Esophagus mucosa (tissue), 1 donor: ENCODE data around the gene LGR5. TPM values are rescaled to one million over a fixed set of nuclear protein-coding genes. Genes with fewer than 3 reads are reported as not detected.

Experiments used
- ATAC-seq: fragments of 200-7000 bp; cut with Tn5 transposase; one replicate; pipeline ENCODE4 v1.9.1; 2020
- total RNA-seq: library from RNA; stranded (reverse); gene quantifications from one replicate; pipeline ENCODE4 v1.2.4, GENCODE V29; 2023
- donor health status: DM: yes; HTN: yes; CAD: no.

Gene LGR5
- not detected for total RNA-seq

- peak; percentile 35 for ATAC-seq
These were observed at the start of gene LGR5 for GRCh38 chr12:71439613-71440344. LGR5 (plus strand) TSS chr12:71439798; CDS start chr12:71440081, 283 bp downstream.

- ATAC-seq = peak; percentile 83
These were observed 47.0 kb upstream of the LGR5 start for GRCh38 chr12:71392521-71393145.

- no peak for ATAC-seq
These were observed 46.0 kb upstream of the LGR5 start for GRCh38 chr12:71393625-71394024.

- no peak for ATAC-seq
These were observed 42.1 kb upstream of the LGR5 start for GRCh38 chr12:71397433-71397954.

GRCh38 chr12:71399197-71399596, 40.4 kb upstream of the LGR5 start:
- no peak for ATAC-seq

GRCh38 chr12:71400481-71400880, 39.1 kb upstream of the LGR5 start:
- no peak for ATAC-seq

GRCh38 chr12:71405884-71406283, 33.7 kb upstream of the LGR5 start:
- ATAC-seq = no peak

GRCh38 chr12:71407732-71408131, 31.9 kb upstream of the LGR5 start:
- no peak for ATAC-seq

- ATAC-seq = no peak
These were observed 28.8 kb upstream of the LGR5 start for GRCh38 chr12:71410844-71411243.

GRCh38 chr12:71411635-71412034, 28.0 kb upstream of the LGR5 start:
- no peak for ATAC-seq

GRCh38 chr12:71415336-71416231, 24.0 kb upstream of the LGR5 start:
- peak; percentile 47 for ATAC-seq

- ATAC-seq = no peak
These were observed 22.4 kb upstream of the LGR5 start for GRCh38 chr12:71417181-71417580.

GRCh38 chr12:71420775-71421406, 18.7 kb upstream of the LGR5 start:
- no peak for ATAC-seq

- no peak for ATAC-seq
These were observed 13.9 kb upstream of the LGR5 start for GRCh38 chr12:71425568-71426299.

GRCh38 chr12:71426300-71427047, 13.1 kb upstream of the LGR5 start:
- no peak for ATAC-seq

GRCh38 chr12:71430756-71431155, 8.8 kb upstream of the LGR5 start:
- ATAC-seq = no peak

- ATAC-seq = no peak
These were observed 7.6 kb upstream of the LGR5 start for GRCh38 chr12:71431991-71432390.

- no peak for ATAC-seq
These were observed 6.7 kb upstream of the LGR5 start for GRCh38 chr12:71432936-71433335.

GRCh38 chr12:71436696-71437095, 2.9 kb upstream of the LGR5 start:
- ATAC-seq = no peak

GRCh38 chr12:71438670-71439361, 782 bp upstream of the LGR5 start:
- no peak for ATAC-seq

- no peak for ATAC-seq
These were observed 311 bp upstream of the LGR5 start for GRCh38 chr12:71439362-71439612.
